Nucleus accumbens (tissue), 56 donors: ENCODE results near the gene LYST.

Experiments
- DNase-seq, 56 donors: peaks; one replicate each; lab custom pipeline; 2025; lab: John Stamatoyannopoulos, UW

Gene LYST

DNA sequence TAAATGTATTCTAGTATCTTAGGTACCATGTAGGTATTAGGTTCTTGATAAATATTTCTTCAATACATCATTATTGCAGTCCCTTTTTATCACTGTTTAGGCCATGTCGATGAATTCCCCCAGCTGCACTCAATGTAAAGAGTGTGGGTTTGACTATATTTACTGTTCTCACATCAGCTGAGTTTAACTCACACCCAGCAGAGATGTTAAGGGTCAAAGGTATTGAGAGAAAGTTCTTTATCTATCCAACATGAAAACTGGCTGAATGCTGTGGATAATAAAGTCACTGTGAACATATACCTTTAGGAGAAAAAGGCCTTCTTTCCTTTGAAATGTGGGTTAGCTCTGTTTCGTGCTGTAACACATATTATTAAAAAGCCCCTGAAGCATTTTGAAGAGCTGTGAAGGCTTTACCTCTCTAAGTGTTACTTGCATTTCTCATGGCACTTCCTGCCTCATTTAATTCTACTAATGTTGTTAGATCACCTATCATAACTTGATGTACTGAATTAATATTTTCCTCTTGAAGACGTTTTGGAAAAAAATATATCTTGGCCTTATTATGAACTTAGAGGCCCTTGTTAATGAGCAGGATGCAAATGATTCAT is 19.1 kb upstream of the LYST start:
- no peak for DNase-seq

DNA sequence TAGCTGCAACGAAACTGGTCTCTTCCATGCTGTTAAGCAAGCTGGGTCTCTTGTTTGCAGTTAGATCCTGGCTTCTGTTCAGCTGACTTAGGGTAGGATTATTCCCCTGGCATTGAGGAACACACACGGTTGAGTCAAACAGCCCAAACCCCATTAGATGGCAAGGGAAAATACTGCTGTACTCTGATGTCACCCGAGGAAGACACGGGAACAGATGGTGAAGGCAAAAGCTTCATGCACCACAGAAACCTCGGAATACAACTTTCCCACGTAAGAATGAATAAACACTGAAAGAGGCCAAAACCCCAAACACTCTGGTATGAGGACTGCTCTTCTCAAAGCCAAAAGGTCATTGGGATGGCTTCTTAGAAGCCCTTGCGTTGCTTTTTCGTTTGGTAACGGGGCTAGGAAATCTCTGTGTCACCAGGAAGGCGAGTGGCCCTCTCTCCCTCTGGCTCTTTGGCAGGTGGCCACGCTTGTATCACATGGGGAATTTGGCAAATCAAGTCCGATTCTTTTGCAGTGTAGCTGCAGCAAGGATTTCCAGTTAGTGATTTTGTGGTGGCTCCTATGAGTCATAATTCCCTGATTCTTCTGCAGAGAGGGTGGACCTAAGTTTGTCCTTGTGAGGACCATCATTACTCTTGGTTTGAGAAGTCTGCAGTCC is 16.7 kb upstream of the LYST start:
- peak in 47 of 56 donors; percentile 3 to 81 (median 36) for DNase-seq

DNA sequence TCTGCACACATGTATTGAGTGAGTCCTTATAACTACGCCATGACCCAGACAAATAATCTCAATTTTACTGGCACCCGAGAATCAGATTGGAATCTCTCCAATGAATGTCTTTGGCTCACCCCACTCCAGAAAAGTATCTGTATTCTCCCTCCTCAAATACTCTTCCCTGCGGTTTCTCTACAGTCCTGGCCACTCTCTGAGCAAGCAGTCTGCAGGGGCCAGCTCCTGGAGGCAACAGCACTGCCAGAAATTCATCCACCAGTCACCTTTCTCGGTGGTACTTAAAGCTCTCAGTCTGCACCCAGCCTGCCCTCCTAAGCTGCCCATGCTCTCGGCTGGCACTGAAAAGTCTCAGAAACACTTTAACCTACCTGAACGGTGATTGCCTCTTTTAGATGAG is 16.1 kb upstream of the LYST start:
- DNase-seq: no peak

DNA sequence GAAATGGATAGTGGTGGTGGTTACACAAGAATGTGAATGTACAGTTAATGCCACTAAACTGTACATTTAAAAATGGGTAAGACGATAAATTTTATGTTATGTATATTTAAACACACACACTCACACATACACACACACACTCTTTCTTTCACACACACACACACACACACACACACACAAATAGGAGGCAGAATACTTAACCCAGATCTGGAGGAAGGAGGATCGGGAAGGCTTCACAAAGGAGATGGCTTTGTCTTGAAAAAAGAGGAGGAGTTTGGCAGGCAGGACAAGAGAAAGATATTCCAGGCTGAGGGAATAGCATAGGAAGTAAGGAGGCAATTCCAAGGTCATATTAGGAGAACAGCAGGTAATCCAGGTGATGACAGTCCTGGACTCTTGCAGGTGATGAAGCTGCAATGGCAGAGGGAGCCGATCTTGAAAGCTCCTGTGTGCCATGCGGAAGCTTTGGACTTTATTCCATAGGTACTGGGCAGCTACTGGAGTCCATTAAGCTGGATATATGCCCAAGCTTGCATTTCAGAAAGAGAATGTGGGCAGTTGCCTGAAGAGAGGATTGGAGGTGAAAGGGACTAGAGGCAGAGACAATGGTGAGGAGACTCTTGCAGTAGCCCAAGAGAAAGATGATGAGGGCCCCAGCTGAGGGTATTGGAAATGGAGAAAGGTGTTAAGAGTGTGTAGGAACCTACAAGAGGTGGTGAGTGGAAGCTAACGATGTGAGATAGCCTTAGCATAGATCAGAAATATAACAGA is 15.4 kb upstream of the LYST start:
- no peak for DNase-seq

DNA sequence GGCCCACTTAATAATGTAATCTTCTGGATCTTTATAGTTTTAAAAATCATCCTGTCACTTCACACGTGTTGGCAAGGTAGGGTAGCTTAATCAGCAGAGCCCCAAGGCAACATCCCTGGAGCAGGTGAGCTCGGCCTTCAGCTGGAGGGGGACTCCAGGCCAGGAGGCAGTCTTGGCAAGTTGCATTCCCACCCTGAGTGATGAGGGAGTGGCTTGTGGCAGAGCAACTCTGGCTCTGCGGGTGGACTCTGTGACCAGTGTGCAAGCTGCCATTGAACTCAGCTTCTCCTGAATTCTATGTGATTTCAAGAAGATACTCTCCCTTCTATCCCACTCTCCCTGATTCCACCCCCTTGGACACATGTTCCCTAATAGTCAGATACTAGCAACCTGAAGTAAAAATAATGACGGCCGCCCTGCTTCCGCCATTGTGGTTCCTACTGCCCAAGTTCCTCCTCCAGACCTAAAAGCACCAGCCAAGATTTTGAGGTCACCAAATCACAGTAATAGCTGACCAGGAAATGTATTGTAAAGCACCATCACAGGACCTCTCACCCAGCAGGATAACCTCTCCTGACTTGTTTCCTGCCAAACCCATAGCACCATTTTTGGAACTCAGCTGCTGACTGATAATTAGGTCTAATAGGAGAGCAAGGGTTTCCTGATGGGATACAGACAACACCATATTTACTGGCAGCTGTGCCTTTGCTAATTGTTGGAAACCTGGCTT is 11.5 kb upstream of the LYST start:
- DNase-seq: peak in 2 of 56 donors; percentile 6 to 14

DNA sequence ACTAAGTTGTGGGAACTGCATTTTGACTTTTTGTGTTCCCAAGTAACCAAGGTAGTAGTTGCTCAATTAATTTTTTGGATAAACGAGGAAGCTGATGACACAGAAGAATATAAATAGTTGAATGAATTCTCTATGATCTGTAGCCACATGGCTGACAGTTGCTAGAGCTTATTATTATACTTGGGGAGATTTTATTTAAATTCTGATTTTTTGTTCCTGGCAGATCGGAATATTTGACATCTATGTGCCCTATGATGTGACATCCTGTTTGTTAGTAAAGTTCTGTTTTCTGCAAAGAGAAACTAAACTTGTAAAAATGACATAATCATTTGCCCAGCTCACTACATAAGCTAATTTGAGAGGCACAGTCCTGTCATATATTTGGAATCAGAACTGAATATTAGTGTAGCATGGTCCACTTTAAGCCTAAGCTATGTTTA is 9.7 kb upstream of the LYST start:
- no peak for DNase-seq

DNA sequence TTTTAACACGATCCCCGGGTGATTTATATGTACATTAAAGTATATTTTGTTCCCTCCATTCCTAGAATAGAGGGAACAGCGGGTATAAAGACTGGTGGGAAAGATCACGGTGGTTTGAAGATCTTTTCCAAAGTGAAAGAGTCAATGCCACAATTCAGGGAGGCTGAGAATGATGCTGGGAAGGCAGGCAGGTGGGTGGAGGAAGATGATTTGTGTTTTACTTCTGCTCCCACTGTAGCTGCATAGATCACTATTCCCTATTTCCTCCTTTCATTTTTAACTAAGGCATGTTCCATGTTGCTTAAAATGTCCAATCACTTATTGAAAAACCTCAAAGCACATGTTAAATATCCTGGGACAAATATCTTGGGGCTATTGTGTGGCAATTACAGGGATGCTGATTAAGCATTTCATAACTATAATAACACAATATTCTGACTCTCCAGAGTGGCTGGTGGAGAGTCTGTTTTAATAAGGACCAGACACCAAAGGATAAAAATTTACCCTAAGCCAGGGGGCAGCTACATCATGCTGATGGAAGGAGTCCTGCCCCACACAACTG is 8.4 kb upstream of the LYST start:
- DNase-seq: no peak

DNA sequence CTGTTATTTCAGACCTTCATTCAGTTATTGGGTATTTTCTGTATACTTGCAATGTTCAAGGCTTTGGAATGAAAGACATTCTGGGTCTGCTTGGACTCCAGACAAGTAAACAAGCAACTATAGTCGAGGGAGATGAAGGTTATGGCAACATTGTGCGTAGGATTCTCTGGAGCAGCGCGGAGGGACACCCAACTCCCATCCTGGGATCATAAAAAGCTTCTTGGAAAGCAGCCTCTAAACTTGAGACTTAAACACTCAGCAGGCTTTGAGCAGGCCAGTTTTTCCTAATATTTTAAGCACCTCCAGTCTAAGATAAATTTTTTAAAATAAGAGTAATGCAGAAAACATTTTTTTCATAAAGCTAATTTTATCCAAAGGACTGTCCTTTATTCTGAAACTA is 7.6 kb upstream of the LYST start:
- no peak for DNase-seq

DNA sequence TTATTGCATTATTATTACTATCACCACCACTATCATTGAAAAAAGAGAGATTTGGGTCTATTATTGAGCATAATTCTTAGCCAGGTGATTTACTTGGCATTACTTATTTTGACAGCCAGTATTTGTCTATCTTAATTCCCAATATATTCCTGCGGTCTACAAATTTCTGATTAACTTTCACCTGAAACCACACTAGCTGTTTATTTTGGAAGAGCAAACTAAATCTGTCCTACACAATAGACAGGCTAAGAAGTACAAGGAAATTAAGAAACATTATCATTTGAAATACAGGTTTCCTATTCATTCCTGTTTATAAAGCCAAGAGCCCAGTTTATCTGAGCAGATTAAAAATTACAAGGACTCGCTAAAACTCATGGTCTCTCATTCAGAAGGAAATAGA is 6.9 kb upstream of the LYST start:
- DNase-seq: no peak

DNA sequence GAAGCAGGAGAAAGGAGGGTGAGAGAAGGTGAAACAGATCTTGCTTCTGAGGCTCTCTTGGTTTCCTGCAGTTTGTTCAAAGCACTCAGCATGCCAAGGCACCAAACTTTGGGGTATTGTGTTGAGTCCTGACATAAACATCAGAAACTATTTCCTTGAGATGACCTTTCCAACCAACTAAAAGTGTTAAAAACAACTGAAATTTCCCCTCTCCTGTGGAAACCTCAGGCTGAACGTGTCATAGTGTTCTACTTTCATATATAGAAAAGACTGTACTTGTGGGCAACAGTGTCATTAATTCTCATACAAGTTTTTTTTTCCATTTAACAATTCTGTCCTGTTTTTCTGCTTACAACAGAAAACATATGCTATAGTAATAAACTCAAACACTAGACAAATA is 6.3 kb upstream of the LYST start:
- no peak for DNase-seq

DNA sequence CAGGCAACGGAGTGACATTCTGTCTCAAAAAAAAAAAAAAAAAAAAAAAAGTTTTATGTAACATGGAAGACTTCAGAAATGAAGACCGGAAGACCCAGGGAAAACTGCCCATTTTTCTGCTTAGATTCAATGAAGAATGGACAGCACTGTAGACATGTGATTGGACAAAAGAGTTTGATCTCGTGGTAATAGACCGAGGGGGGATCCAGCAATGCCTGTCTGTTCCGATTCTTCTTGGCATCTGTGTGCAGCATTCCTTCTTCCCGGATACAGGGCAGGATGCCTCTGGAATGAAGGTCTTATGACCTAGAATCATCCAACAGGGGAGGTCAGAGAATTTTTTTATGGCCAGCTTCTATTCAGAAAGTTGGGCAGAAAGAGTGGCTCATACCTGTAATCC is 5.6 kb upstream of the LYST start:
- no peak for DNase-seq

DNA sequence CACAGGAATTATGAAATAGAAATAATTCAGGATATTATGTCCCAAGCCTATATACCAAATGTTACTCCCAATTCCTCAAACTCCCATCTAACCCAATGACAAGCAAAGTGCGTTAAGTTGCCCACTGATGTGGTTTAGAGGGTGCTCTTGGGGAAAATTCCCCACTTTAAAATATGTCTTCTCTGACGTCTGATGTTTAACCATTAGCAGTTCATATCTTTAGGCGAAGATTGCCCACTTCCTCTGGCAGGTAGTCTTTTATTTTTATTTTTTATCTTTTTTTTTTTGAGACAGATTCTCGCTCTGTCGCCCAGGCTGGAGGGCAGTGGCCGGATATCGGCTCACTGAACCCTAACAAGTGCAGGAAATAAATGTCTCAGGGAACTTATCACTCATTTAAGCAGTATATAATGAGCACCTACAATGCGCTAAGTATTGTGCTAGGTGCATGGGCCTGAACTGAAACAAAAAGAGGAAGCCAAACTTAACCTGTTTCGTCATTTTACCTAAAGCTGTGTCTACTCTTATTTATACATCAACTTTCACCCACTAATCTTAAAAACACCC is 1.3 kb upstream of the LYST start:
- DNase-seq: no peak

DNA sequence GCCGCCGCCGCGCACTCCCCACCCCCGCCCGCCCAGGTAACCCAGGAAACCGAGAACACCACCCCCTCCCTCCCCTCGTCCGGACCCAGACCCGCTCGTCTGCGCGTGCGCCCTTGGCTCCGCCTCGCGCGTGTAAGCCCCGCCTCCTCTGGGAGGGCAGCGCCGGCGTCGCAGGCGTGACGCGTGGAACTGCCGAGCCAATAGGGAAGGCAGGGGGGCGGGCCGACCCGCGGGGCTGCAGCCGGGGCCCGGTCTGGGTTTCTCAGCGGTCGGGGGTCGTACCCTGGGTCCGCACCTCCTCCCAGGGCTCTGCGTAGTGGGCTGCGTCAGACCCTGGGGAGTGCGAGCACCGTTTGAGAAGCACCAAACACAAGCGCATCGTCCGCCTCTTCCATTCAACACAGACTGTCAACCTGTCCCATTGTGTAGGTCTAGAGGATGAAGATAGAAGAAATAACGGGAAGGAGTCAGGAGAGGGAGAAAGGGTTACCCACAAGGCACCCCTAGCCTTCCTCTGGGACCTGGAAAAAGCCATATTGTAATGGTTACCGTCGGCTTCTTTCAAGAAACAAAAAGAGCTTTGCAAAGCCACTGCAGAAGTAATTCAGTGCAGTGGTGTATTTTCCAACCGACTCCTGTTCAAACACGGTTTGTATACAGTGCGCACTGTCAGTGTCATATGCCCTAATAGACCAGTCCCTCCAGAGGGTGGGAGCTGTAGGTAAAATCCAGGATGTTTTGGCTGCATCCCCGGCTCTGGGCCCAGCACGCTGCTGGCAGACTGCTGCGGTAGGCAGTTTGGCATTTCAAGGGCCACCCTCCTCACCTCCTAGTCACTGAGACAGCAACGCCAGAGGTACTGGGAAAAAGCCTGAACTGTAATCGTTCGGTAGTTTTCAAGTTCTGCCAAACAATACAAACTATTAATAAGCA is 473 bp upstream of the LYST start:
- peak; percentile 77 to 99 (median 95) for DNase-seq

DNA sequence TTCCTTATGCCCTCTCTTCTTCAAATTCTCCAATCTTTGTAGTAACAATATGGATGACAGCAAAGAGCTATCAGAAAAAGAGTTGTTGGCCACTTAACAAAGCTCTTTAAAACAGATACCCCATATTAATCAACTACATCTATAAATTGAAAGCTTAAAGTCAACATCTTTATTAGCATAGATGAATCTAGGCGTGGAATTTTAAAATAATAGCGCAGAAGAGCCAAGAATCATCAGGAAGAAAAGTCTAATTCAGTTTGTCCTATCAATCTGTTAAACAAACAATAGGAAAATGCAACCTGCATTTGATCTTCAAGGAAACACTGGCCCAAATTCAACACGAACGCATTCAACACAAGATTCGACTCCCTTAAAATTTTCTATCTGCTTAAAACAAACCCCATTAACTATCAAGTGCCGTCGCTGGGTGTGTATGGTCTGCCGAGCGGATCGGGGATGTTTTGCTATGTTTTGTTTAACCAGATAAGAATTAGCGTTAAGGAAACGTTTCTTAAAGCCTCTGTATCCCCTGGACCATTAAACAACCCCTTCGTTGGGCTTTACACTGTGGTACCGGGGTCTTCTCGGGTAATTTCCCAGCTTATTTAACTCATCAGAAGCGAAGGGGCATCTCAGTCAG is 1.0 kb downstream of the LYST start:
- DNase-seq: peak in 2 of 56 donors; percentile 26 to 55

DNA sequence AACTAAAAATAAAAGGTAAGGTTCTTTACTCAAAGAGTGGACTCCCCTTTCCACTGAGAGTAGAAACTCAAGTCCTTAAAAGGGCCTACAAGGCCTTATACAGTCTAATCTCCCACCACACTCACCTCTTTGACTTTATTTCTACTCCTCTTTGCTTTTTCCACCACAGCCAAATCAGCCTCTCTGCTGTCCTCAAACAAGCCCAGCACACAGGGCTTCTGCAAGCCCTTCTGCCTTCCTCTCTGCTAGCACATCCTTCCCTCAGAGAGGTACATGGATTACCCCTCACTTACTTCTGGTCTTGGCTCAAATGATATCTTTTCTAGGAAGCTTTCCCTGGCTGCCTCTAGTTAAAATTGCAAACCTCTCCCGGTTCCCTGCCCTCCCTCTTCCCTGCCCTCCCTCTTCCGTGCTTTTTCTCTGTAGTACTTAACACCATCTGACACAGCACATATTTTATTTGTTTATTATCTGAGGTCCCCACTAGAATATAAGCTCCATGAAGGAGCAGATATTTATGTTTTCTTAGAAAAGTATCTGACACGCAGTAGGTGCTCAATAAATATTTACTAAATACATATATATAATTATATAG is 1.7 kb downstream of the LYST start:
- no peak for DNase-seq

DNA sequence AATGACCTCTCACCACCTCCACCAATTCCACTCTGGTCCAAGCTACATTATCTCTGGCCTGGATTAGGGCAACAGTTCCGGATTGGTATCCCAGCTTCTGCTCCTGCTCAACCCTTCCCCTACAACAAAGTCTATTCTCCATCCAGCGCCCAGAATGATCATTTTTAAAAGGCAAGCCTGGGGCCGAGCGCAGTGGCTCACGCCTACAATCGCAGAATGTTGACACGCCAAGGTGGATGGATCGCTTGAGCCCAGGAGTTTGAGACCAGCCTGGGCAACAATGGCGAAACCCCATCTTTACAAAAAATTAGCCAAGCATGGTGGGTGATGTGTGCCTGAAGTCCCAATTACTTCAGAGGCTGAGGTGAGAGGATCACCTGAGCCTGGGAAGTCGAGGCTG is 2.2 kb downstream of the LYST start:
- DNase-seq: no peak

DNA sequence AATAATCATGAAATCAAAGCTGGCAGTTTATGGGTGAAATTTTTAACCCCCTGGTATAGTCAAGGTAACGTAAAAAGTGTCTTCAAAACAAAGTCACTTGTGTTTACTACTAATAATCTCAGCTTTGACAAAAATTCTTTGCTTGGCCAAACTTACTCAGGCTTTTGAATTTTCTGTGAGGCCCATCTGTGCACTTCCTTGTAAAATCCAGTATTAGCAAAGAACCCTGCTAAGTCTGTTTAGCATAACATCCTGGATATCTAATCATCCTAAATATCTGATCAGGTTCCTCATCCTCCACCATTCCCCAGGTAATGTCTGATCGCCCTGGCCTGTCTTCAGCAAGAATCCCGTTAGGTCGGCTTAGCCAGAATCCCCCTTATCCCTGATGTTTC is 3.0 kb downstream of the LYST start:
- no peak for DNase-seq

DNA sequence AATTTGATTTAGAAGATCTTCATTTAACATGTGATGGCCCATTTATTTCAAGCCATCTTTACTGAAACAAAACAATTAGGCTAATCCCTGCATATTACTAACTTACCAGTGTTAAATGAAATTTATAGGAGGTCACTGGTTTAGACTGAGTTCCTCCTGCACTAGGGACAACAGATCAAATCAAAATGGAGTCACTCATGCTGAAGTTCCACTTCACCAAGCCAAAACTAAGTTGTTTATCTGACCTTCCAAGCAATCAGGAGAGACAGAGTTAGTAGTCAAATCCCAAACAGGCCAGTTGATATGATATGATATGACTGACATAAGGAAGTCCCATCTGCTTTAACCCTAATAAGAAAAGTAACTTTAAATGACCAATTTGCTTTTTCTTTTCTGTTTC is 4.8 kb downstream of the LYST start:
- DNase-seq: no peak

DNA sequence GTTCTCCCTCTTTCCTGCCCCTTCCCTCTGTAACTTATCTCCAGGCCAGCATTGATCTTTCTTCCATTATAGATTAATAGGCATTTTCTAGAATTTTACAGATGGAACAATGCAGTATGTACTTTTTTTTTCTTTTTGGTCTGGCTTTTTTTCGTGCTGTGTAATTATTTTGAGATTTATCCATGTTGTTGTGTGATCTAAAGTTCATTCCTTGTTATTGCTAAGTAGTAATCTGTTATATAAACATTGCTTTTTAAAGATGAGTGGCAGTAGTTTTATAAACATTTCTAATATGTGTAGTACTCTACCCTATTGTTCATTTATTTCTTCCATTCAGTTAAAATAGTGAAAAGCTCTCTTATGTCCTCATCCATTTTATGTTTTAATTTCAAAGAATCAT is 5.9 kb downstream of the LYST start:
- DNase-seq: no peak
